GM21717 (cell line): ENCODE results near the gene SRC.

ENCODE experiments used
- ATAC-seq: cut with Tn5 transposase; IDR thresholded peaks from one replicate; pipeline ENCODE4 v1.9.1; 2021; ENCODE audit warnings: mild to moderate bottlenecking, moderate library complexity; ENCODE audit not compliant: unreplicated experiment

SRC gene

DNA sequence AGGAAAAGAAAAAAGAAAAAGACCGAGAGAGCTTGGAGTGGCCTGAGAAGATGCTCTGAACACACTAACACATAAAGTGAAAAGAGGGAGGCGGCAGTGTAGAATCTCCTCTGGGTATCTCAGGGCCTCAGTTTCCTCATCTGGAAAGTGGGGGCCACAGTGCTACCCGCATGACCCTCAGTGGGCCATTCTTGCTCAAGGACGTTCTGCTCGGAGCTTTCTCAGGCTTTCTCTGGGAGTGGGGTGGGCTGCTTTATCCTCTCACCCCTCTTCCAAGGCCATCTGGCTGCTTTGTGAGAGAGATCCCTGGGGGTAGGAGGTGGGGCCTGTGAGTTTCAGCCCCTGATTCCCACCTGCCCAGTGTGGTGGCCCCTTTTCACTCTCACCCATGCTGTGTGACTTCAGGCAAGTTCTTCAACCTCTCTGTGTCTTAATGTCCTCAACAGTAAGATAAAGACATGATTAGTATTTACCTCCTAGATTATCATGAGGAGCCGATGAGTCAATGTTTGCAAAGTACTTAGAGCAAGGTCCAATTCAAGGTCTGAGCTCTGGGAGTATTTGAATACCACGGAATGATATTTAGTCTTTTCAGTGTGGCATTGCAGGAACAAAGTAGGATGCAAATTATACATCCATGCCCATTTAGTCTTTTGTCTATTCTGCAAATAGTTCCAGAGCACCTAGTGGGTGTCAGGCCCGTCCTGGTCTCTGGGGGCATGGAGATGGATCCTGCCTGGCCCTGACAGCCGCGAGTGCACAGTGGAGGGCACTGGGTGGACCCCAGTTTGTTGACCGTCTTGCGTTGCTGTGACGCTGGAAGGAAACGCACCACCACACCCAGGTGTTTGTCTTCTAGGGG, 34.3 kb downstream of the SRC start:
- ATAC-seq: no peak

GRCh38 chr20:37380864-37381579, 35.1 kb downstream of the SRC start:
- ATAC-seq: no peak

DNA sequence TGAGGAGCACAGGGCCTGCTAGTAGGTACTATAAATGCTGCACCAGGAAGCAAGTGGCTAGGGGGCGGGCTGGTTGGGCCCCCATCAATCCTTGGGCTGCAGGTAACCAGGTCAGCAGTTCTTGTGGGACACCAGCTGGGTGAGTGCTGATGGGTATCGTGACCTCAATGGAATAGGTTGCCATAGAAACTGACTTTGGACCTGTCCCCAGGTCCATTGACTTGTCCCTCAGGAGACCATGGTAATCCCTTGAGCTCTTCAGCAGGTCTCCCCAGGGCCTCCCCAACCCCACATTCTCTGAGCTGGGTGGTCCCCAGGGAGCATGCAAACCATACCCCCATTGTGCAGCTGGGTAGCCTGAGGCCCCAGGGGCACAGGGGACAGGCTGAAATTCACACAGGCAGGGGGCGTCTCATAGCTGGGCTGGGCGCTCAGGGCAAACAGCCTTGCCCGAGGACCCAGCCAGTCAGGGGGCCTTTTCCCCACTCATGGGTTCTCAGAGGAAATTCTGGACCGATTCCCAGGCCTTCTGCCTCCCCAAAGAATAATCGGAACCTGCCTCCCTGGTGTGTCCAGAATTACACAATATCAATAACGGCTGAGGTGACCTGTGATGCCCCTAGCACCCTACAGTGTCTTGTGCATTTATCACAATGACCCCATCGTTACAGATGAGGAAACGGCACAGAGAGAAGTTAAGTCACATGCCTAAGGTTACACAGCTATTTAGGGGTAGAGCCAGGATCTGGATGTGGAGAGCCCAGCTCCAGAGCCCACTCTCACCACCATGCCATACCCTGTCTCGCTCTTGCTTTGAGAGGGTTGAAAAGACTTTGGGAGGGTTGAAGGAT, 35.9 kb downstream of the SRC start:
- ATAC-seq: no peak

- ATAC-seq: no peak
Observed at GRCh38 chr20:37382482-37383120, 36.7 kb downstream of the SRC start.

DNA sequence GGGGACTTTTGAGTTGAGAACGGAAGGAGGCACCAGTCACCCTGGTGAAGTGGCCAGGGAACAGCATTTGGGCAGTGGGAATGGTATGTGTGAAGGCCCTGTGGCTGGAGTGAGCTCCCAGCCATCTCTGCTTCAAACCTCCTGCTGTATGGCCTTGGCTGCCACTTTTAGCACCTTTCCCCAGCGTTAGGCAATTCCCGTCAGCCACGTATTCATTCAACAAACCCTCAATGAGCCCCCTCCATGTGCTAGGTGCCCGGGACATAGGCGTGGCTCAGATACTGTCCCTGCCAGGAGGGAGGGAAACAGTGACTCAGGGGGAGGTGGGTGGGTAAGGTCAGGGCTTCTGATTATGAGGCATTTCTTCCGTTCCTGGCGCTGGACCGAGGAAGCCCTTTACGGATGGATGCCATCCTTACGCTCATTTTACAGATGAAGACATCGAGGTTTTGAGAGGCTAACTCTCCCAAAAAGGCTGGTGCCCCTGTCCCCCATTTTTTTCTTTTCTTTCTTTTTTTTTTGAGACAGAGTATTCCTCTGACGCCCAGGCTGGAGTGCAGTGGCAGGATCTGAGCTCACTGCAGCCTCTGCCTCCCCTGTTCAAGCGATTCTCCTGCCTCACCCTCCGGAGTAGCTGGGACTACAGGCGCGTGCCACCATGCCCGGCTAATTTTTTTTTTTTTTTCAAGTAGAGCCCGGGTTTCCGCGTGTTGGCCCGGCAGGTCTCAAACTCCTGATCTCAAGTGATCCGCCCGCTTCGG, 37.5 kb downstream of the SRC start:
- ATAC-seq: no peak

DNA sequence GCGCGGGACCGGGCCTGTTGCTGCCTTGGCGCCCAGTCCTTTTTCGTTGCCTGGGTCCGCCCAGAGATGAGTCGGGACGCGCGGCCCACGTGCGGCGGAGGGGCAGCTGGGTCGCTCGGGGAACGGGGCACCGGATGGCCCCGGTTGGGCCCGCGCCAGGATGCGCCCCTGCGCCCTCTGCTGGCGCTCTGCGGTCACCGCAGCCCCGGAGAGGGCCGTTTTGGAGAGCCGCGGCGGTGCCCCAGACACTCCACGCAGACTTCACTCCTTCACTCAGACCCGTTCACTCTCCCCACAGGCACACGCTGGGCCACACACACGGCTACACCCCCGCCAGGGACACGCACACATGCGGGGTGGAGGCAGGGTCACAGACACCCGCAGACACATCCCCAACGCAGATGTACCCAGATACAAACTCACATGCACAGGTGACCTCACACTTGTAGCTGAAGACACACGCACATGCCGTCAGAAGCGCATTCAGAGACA, 38.8 kb downstream of the SRC start:
- no peak for ATAC-seq

GRCh38 chr20:37385176-37385575, 39.2 kb downstream of the SRC start:
- ATAC-seq: no peak

DNA sequence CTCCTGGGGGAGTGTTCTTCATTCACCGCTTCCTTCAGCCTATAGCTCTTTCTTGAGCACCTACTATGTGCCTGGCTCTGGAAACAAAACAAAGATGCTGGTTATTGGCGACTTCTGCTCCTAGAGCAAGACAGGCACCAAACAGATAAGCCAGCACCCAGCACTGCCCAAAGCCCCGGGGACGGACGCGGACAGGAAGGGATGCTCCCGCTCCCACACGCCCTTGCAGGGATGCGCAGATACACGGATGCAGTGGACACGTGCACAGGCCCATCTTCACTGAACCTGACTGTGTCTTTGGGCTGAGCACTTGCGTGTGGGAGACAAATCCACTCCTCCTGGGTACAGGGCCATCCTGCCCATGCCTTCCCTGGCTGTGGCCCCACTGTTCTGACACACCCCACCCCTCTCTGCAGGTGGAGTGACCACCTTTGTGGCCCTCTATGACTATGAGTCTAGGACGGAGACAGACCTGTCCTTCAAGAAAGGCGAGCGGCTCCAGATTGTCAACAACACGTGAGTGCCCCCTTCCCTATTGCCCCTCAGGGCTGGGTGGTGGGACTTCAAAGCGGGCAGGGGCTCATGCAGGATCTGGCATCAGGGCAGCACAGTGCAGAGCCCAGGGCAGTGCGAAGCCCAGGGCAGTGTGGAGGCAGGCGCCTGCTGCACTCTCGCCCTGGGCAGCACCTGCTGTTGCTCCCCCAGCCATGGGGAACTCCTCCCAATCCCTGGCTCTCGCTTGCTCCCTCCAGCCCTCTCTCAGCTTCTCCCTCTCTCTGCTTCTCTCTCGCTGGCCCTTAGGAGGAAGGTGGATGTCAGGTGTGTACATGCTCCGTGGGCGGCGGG, 39.9 kb downstream of the SRC start:
- ATAC-seq: no peak

- no peak for ATAC-seq
Observed at GRCh38 chr20:37386505-37387251, 40.7 kb downstream of the SRC start.

GRCh38 chr20:37387519-37388269, 41.8 kb downstream of the SRC start:
- ATAC-seq: no peak

DNA sequence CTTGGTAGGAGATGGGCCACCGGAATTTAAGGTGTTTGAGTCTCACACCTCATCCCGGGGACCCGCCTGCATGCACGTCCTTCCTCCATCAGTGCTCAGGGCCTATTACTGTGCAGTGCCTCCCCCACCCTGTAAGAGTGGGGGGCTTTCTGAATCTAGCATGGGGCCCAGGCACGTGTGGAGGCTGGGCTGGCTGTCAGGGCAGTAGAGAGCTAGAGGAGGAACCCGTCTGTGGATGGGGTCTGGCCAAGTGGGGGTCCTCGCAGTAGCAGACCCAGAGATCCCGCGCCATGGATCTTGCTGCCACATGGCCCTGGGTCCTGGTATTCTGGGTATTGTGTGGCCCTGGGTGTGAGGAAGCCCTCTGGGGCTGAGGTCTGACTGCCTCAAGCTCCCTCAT, 42.9 kb downstream of the SRC start:
- ATAC-seq: no peak

GRCh38 chr20:37389241-37389747, 43.4 kb downstream of the SRC start:
- ATAC-seq: no peak

DNA sequence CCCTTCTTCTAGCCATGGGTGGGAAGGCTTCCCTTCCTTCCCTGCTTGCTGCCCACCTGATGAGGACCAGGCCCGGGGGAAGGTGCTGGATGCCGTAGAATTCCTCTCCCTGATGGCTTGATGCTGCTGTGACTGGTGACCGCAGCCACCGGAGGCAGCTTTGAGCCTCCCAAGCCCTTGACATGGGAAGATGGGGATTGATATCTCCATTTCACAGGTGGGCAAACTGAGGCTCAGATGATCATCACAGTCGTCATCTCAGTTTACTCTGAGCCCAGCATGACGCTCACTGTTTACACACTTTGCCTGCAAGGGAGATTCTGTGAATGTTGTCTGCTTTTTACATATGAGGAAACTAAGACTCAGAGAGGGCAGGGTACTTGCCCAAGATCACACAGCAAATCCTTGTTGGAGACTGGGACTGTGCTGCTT, 43.9 kb downstream of the SRC start:
- no peak for ATAC-seq

DNA sequence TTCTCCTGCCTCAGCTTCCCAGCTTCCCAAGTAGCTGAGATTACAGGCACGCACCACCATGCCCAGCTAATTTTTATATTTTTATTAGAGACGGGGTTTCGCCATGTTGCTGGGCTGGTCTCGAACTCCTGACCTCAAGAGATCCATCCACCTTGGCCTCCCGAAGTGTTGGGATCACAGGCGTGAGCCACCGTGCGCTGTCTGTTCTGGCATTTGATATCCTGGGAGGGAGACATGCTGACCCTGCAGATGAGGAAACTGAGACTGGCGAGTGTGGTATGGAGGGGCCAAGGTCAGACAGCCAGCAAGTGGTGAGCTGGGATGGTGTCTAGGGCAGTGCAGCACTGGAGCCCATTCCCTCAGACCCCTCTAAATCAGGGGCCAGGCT, 44.6 kb downstream of the SRC start:
- ATAC-seq: no peak

DNA sequence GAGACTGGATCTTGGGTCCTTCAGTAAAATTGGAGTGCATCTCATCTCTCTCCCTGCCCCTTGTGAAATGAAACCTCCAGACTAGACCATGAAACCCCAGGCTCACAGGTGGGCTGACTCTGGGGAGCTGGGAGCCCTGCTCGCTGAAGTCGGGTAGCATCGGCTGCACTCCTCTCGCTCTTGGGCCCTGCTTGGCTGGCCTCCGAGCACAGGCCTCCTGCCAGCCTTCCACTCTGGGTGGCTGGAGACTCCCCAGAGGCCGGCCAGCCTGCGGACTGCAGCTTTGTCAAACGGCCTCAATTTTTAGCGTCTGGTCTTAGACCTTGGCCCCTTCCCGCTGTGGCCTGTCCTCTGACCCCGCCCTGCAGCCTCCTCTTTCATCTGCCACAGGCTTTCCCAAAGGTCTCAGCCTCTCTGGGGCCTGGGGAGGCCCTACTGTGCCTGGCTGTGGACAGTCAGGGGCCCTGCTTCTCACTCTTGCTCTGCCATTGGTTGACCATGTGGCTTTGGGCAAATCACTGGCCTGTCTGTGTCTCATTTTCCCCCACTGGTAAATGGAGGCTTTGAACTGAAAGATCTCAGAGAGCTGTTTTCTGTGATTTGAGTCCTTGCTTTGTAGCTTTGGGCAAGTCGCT, 45.1 kb downstream of the SRC start:
- ATAC-seq: no peak

- no peak for ATAC-seq
Observed at GRCh38 chr20:37392441-37393195, 46.7 kb downstream of the SRC start.
